ENCODE data around the gene SNTG2.

- TF ChIP-seq CTCF (IDR thresholded peaks at IDR 0.05), result no peak
- no peak for TF ChIP-seq POLR2A (IDR thresholded peaks at IDR 0.05)
These were observed 185.4 kb downstream of the SNTG2 start for GRCh38 chr2:1136067-1136466.
